Osteoblast (primary cell): ENCODE results near the gene EEF1A2. TPM values are rescaled to one million over a fixed set of nuclear protein-coding genes. Genes with fewer than 3 reads are reported as not detected.

Experiments
- DNase-seq: peaks from one replicate; pipeline ENCODE4 v3.0.0; 2011; ENCODE audit warnings: low spot score, mixed read lengths; ENCODE audit not compliant: insufficient read length; ENCODE audit errors: missing footprints
- H2AFZ ChIP-seq: 2 replicates; pipeline ENCODE4 v1.6.0; 2011; ENCODE audit warnings: mild to moderate bottlenecking, low read length
- H3K27ac ChIP-seq: 2 replicates; pipeline ENCODE4 v1.5.1; 2011; ENCODE audit warnings: mild to moderate bottlenecking, low read depth, low read length, moderate library complexity
- H3K27me3 ChIP-seq: 2 replicates; pipeline ENCODE4 v1.6.0; 2012; ENCODE audit warnings: mild to moderate bottlenecking, control low read depth, inconsistent platforms, low read length, moderate library complexity; ENCODE audit not compliant: insufficient read depth
- H3K36me3 ChIP-seq: 2 replicates; pipeline ENCODE4 v1.5.1; 2011; ENCODE audit warnings: mild to moderate bottlenecking, low read length, control low read depth, moderate library complexity; ENCODE audit not compliant: insufficient read depth
- H3K4me1 ChIP-seq: 2 replicates; pipeline ENCODE4 v1.5.1; 2011; ENCODE audit warnings: mild to moderate bottlenecking, low read length, control low read depth, moderate library complexity; ENCODE audit not compliant: insufficient read depth
- H3K4me2 ChIP-seq: 2 replicates; pipeline ENCODE4 v1.6.0; 2011; ENCODE audit warnings: mild to moderate bottlenecking, low read length; ENCODE audit not compliant: insufficient read depth
- H3K4me3 ChIP-seq: fragments of 200-600 bp; sonication (generic); 3 replicates; pipeline ENCODE4 v1.5.1; 2012; ENCODE audit warnings: mild to moderate bottlenecking, low read length, inconsistent platforms; ENCODE audit not compliant: insufficient read depth
- H3K79me2 ChIP-seq: 2 replicates; pipeline ENCODE4 v1.6.0; 2012; ENCODE audit warnings: mild to moderate bottlenecking, low read length, control low read depth, inconsistent platforms; ENCODE audit not compliant: insufficient read depth
- H3K9me3 ChIP-seq: 2 replicates; pipeline ENCODE4 v1.5.1; 2011; ENCODE audit warnings: low read depth, low read length, control low read depth
- H4K20me1 ChIP-seq: 2 replicates; pipeline ENCODE4 v1.6.0; 2012; ENCODE audit warnings: mild to moderate bottlenecking, low read length, control low read depth; ENCODE audit not compliant: insufficient read depth
- total RNA-seq: library from RNA; depleted of rRNA; stranded (reverse); fragments of >200 nt; gene quantifications from 2 replicates; pipeline ENCODE4 v1.2.3, GENCODE V29; 2012
- TF ChIP-seq, protein P1 (sequence below): IDR thresholded peaks from 2 replicates; pipeline ENCODE4 v1.5.1; 2011; ENCODE audit warnings: mild to moderate bottlenecking, low read depth, low read length, moderate library complexity; ENCODE audit errors: extremely low read depth

Gene EEF1A2
- total RNA-seq, 1 donor = not detected

DNA sequence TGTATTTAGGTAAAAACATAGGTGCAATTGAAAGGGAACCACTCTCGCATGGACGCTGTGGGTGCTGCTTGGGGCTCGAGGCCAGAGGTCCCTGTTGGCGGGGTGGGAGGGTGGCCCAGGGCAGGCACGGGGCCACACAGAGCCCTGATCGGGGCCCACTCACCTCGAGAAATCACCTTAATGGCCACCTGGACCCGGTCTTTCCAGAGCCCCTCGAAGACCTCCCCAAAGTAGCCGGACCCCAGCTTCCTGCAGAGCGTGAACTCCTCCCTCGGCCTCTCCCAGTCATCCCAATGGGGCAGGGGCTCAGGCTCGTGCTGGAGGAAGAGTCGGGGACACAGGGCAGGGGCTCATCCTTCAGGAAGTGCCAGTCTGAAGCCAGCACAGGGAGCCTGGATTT is 34.5 kb upstream of the EEF1A2 start:
- Histone ChIP-seq H3K9me3 (no peaks in the 10 kb centered on the region), H3K79me2 (no peaks in the 10 kb centered on the region), H4K20me1 (no peaks in the 10 kb centered on the region), H3K4me2 (no peak overlapping the region), H3K4me3 (no peak overlapping the region), H3K27ac (no peak overlapping the region), H3K36me3 (no peaks in the 10 kb centered on the region), H3K27me3 (peaks cover 10% of the 10 kb centered on the region), H2AFZ (no peak overlapping the region), H3K4me1 (peaks cover 8% of the 10 kb centered on the region)
- TF ChIP-seq, protein P1, sequence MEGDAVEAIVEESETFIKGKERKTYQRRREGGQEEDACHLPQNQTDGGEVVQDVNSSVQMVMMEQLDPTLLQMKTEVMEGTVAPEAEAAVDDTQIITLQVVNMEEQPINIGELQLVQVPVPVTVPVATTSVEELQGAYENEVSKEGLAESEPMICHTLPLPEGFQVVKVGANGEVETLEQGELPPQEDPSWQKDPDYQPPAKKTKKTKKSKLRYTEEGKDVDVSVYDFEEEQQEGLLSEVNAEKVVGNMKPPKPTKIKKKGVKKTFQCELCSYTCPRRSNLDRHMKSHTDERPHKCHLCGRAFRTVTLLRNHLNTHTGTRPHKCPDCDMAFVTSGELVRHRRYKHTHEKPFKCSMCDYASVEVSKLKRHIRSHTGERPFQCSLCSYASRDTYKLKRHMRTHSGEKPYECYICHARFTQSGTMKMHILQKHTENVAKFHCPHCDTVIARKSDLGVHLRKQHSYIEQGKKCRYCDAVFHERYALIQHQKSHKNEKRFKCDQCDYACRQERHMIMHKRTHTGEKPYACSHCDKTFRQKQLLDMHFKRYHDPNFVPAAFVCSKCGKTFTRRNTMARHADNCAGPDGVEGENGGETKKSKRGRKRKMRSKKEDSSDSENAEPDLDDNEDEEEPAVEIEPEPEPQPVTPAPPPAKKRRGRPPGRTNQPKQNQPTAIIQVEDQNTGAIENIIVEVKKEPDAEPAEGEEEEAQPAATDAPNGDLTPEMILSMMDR = no peak
- peak; percentile 81 for DNase-seq

DNA sequence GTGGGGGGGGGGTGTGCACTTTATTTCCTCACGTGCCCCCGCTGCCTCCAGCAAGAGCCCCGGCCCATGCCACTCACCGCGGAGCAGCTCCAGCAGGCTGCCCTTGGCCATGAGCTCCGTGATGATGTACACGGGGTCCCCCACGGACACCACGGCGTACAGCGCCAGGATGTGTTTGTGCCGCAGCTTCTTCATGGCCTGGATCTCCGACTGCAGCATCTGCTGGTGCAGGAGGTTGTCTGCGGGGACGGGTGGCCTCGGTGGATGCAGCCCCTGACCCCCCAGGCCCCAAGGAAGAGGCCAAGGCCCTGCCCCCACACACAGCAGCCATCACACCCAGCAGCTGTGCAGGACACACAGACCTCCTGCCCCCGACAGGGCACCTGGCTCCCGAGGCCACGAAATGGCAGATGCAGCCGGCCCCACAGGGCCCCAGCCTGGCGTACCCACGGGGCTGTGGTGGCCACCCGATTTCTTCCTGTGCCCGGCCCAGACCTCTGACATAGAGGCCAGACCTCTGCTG is 33.6 kb upstream of the EEF1A2 start:
- Histone ChIP-seq H2AFZ (no peak overlapping the region), H3K79me2 (no peaks in the 10 kb centered on the region)

DNA sequence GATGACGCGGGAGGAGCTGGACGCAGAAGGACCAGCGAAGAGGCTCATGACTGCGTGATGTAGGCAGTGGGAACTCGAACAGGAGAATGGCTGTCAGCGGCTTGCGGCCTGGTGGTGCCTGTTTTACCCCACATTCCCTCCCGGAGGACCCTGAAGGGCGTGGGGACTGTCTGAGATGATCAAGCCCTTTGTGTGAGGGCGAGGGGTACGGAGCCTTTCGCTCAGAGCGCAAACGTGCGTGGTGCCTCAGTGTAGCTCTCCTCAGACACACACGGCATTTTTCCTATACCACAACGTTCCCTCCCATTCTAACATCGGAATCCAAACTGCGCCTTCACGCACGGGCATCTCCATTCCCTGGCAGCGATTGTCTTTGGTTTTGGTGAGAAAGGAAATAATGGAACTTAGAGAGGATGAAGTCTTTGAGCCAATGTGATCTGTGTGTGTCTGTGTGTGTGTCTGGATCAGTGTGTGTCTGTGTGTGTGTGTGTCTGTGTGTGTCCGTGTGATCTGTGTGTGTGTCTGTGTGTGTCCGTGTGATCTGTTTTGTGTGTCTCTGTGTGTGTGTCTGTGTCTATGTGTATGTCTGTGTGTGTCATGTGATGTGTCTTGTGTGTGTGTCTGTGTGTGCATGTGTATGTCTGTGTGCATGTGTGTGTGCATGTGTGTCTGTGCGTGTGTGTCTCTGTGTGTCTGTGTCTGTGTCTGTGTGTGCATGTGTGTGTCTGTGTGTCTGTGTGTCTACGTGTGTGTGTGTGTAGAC is 33.0 kb upstream of the EEF1A2 start:
- H2AFZ ChIP-seq = no peak overlapping the region
- no peaks in the 10 kb centered on the region for H3K79me2 ChIP-seq
- H3K27me3 ChIP-seq = peaks cover 10% of the 10 kb centered on the region
- peaks cover 8% of the 10 kb centered on the region for H3K4me1 ChIP-seq
- H3K27ac ChIP-seq = no peak overlapping the region
- H3K4me3 ChIP-seq = no peak overlapping the region
- peaks cover 3% of the 10 kb centered on the region for H4K20me1 ChIP-seq
- no peaks in the 10 kb centered on the region for H3K9me3 ChIP-seq
- DNase-seq = peak; percentile 66
- H3K4me2 ChIP-seq = no peak overlapping the region
- TF ChIP-seq, protein P1 = no peak
- H3K36me3 ChIP-seq = no peaks in the 10 kb centered on the region

More for the DNA sequence above, 33.6 kb upstream of the EEF1A2 start:
- Histone ChIP-seq H3K4me2 (no peak overlapping the region), H3K27me3 (peaks cover 10% of the 10 kb centered on the region), H3K36me3 (no peaks in the 10 kb centered on the region), H3K27ac (no peak overlapping the region), H3K9me3 (no peaks in the 10 kb centered on the region), H3K4me3 (no peak overlapping the region), H3K4me1 (peaks cover 8% of the 10 kb centered on the region), H4K20me1 (no peaks in the 10 kb centered on the region)
- TF ChIP-seq, protein P1 = no peak
- peak; percentile 83 for DNase-seq

GRCh38 chr20:63530788-63531160 is 31.9 kb upstream of the EEF1A2 start:
- Histone ChIP-seq H4K20me1 (peaks cover 5% of the 10 kb centered on the region), H3K4me1 (no peaks in the 10 kb centered on the region), H3K27me3 (peaks cover 10% of the 10 kb centered on the region), H3K36me3 (no peaks in the 10 kb centered on the region), H3K79me2 (no peaks in the 10 kb centered on the region), H3K9me3 (no peaks in the 10 kb centered on the region), H2AFZ (no peak overlapping the region), H3K4me3 (no peak overlapping the region), H3K27ac (no peak overlapping the region), H3K4me2 (no peak overlapping the region)
- DNase-seq = peak; percentile 76
- TF ChIP-seq, protein P1 = no peak
